ENCODE results near the gene DMD. TPM values are rescaled to one million over a fixed set of nuclear protein-coding genes. Genes with fewer than 3 reads are reported as not detected.

DMD gene
- total and polyA plus RNA-seq, 2 of the 8 experiments (the other 6 are each of a cell fraction or from before 2014, with no cell fraction given) = 4.8 to 7.4 TPM

DNA sequence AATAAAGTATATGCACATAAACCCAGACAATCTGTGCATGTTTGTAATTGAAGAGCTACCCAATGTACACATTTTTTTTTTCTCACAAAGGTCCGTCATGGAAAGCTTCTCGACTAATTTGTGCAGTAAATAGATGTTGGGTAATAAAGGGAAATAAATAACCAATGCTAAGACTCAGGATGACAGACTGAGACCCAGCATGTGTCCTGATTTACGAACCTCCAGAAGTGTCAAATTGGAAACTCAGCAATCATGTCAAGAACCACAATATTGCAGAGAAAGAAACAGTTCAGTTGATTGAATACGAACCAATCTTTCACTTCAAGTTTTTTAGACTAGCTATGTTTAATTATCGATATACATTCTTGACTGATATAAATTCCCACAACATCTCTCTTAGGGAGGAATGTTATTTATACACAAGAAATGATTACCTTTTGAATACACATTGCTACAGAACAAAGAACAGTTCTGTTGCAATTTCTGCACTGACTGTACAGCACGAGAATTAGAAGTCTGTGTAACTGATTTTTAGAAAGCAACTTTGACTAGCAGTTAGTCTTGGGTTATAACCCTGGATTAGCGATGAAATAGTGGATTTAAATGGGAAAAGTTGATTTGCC lies 1513.9 kb downstream of the DMD start:
- FAIRE-seq = no peak
- ChIA-PET CTCF (ENCODE audit: partially characterized antibody) (interaction anchor here (0.5 kb wide), 1 partner anchor 480 kb away, joined by 3 read pairs; no protein-coding TSS in a partner anchor), POLR2A (ENCODE audit: partially characterized antibody) (no interaction called here)
- H4K8ac ChIP-seq (ENCODE audit: extremely low read depth, insufficient read depth, low read length) = no peak overlapping the region
- no peak overlapping the region for H2BK12ac ChIP-seq (ENCODE audit: low read depth, low read length)
- no peak overlapping the region for H3K56ac ChIP-seq (replicated peaks; ENCODE audit: insufficient read length, low read depth, low read length)
- H3K4ac ChIP-seq (replicated peaks; ENCODE audit: insufficient read length, low read depth, low read length) = no peak overlapping the region
- no peak overlapping the region for H3K4me3 ChIP-seq (ENCODE audit: extremely low read depth in 1 of 4, insufficient read depth in 2 of 4, low read depth in 3 of 4, low read length in 4 of 4)
- no peaks in the 10 kb centered on the region for H3K79me2 ChIP-seq (ENCODE audit: control insufficient read depth in 1 of 2, insufficient read depth in 2 of 2, low read length in 2 of 2)
- H3K14ac ChIP-seq (ENCODE audit: insufficient read length) = no peak overlapping the region
- H2BK20ac ChIP-seq (ENCODE audit: low read length) = no peak overlapping the region
- H3K4me2 ChIP-seq (ENCODE audit: insufficient read depth in 1 of 2, low read depth in 2 of 2, low read length in 2 of 2) = no peak overlapping the region
- no peak overlapping the region for H2BK15ac ChIP-seq (ENCODE audit: low read length)
- no peak overlapping the region for H2BK5ac ChIP-seq (ENCODE audit: low read depth, low read length)
- no peak overlapping the region for H2AK5ac ChIP-seq (ENCODE audit: low read depth, low read length)
- H3K9ac ChIP-seq (replicated peaks in 1 of 4; ENCODE audit: extremely low read depth in 1 of 4, low read depth in 3 of 4, low read length in 3 of 4) = no peak overlapping the region
- 93% methylated on average over 7 of the region's 7 CpGs; no CpG with 5 or more reads in 1 of the 2 experiments for WGBS, 2 experiments (ENCODE audit: extremely low coverage in 1 of 2, insufficient coverage in 1 of 2, insufficient read length in 1 of 2, insufficient replicate concordance in 2 of 2, low coverage in 1 of 2, low lambda C conversion rate in 2 of 2, missing lambda C conversion rate in 1 of 2)
- no peak overlapping the region for H3K27ac ChIP-seq (ENCODE audit: low read depth, low read length)
- no peaks in the 10 kb centered on the region for H4K20me1 ChIP-seq (replicated peaks in 1 of 2; ENCODE audit: control insufficient read depth in 1 of 2, insufficient read depth in 2 of 2, low read length in 2 of 2)
- no peak overlapping the region for H3K18ac ChIP-seq (ENCODE audit: extremely low read depth, low read length)
- H3K9me3 ChIP-seq (ENCODE audit: insufficient read depth in 2 of 2, low read depth in 1 of 2, low read length in 1 of 2) = no peaks in the 10 kb centered on the region
- DNase-seq (ENCODE audit: low read depth in 1 of 2, low spot score in 2 of 2) = no peak
- no peak overlapping the region for H4K91ac ChIP-seq (replicated peaks; ENCODE audit: insufficient read length, low read length)
- H2BK120ac ChIP-seq (replicated peaks; ENCODE audit: low read depth, low read length) = no peak overlapping the region
- no peak overlapping the region for H3K23ac ChIP-seq (ENCODE audit: insufficient read length)
- H3K36me3 ChIP-seq (ENCODE audit: control insufficient read depth in 2 of 4, insufficient read depth in 4 of 4, low read length in 3 of 4) = no peaks in the 10 kb centered on the region
- H4K5ac ChIP-seq (ENCODE audit: insufficient read length, low read depth, low read length) = no peak overlapping the region
- H2AFZ ChIP-seq (ENCODE audit: low read length) = no peak overlapping the region
- no peaks in the 10 kb centered on the region for H3K23me2 ChIP-seq (ENCODE audit: low read depth, low read length)
- H3K27me3 ChIP-seq (replicated peaks in 1 of 4; ENCODE audit: control insufficient read depth in 3 of 4, extremely low read depth in 1 of 4, insufficient read depth in 3 of 4, low read length in 3 of 4) = no peaks in the 10 kb centered on the region
- no peaks in the 10 kb centered on the region for H3K4me1 ChIP-seq (replicated peaks in 1 of 4; ENCODE audit: control insufficient read depth in 3 of 4, insufficient read depth in 4 of 4, low read length in 3 of 4)
- H3K79me1 ChIP-seq (ENCODE audit: low read depth, low read length) = no peaks in the 10 kb centered on the region
- TF ChIP-seq, protein P1, sequence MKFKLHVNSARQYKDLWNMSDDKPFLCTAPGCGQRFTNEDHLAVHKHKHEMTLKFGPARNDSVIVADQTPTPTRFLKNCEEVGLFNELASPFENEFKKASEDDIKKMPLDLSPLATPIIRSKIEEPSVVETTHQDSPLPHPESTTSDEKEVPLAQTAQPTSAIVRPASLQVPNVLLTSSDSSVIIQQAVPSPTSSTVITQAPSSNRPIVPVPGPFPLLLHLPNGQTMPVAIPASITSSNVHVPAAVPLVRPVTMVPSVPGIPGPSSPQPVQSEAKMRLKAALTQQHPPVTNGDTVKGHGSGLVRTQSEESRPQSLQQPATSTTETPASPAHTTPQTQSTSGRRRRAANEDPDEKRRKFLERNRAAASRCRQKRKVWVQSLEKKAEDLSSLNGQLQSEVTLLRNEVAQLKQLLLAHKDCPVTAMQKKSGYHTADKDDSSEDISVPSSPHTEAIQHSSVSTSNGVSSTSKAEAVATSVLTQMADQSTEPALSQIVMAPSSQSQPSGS (IDR thresholded peaks at IDR 0.05; ENCODE audit: low read length) = no peak
- TF ChIP-seq ASH2L (IDR thresholded peaks at IDR 0.05; ENCODE audit: low read length) (no peak), KDM4A (IDR thresholded peaks at IDR 0.05; ENCODE audit: low read depth, low read length, severe bottlenecking) (no peak), TAF1 (IDR thresholded peaks at IDR 0.05; ENCODE audit: low read depth, low read length) (no peak), NANOG (IDR thresholded peaks at IDR 0.05; ENCODE audit: insufficient read depth, low read depth, low read length, poor library complexity, severe bottlenecking) (no peak), HDAC6 (IDR thresholded peaks at IDR 0.05; ENCODE audit: low read depth, low read length) (no peak), FOSL1 (IDR thresholded peaks at IDR 0.05; ENCODE audit: insufficient read depth, low read depth, low read length) (no peak), SIN3A (conservative IDR thresholded peaks at IDR 0.05 in 1 of 2, IDR thresholded peaks at IDR 0.05 in 1 of 2; ENCODE audit: low read depth in 1 of 2, low read length in 2 of 2) (no peak), KDM5A (IDR thresholded peaks at IDR 0.05; ENCODE audit: low read length) (no peak), KDM1A (IDR thresholded peaks at IDR 0.05; ENCODE audit: borderline replicate concordance, low read length) (no peak), SAP30 (IDR thresholded peaks at IDR 0.05; ENCODE audit: insufficient read depth, insufficient replicate concordance, low read length) (no peak), TEAD4 (IDR thresholded peaks at IDR 0.05; ENCODE audit: low read depth, low read length) (no peak)

Measured in H1 (cell line).